ENCODE results near the gene SULT1C2. TPM values are rescaled to one million over a fixed set of nuclear protein-coding genes. Genes with fewer than 3 reads are reported as not detected.

Gene SULT1C2
- polyA plus RNA-seq, 2 of the 4 experiments (the other 2 are of a cell fraction) = 0.36 to 0.56 TPM

- POLR2A ChIA-PET = no interaction called here
- H3K4me2 ChIP-seq = peak overlapping the region; percentile 65
- H3K27ac ChIP-seq = peak overlapping the region; percentile 83 to 97
- H3K9me3 ChIP-seq = no peaks in the 10 kb centered on the region
- FAIRE-seq (peak; percentile 32), ATAC-seq (peak in 1 of 2 experiments; percentile 32; a peak in 1 of 6 replicates), DNase-seq (ENCODE audit: low read depth in 1 of 2, low spot score in 1 of 2) (peak in 1 of 2 experiments; percentile 35)
- H3K4me1 ChIP-seq = peaks cover 60% of the 10 kb centered on the region
- H3K4me3 ChIP-seq = no peak overlapping the region
- CTCF ChIA-PET = interaction anchor here (1.0 to 1.6 kb wide), 3 partner anchors 50 to 317 kb away, joined by 3 to 7 read pairs (median 4); no protein-coding TSS in a partner anchor
- TF ChIP-seq REST (IDR thresholded peaks at IDR 0.05) (no peak), HMGXB4 (CRISPR knock-in tag; IDR thresholded peaks at IDR 0.05; ENCODE audit: borderline replicate concordance) (no peak), CTCF (IDR thresholded peaks at IDR 0.05) (no peak), FOXS1 (CRISPR knock-in tag; IDR thresholded peaks at IDR 0.05) (no peak), GATA3 (IDR thresholded peaks at IDR 0.05; ENCODE audit: borderline replicate concordance) (peak; percentile 26; the same call in 1 of the 2 replicates)
- WGBS (ENCODE audit: missing lambda C conversion rate) = 13% methylated on average over 3 of the region's 3 CpGs
Measured at GRCh38 chr2:108266218-108266617, 22.5 kb upstream of the SULT1C2 start.

- peak overlapping the region; percentile 65 for H3K4me2 ChIP-seq
- CTCF ChIA-PET = interaction anchor here (1.4 to 1.6 kb wide), 2 partner anchors 51 to 84 kb away, joined by 4 to 7 read pairs; no protein-coding TSS in a partner anchor
- WGBS (ENCODE audit: missing lambda C conversion rate) = 13% methylated on average over 5 of the region's 5 CpGs
Measured at GRCh38 chr2:108267101-108267500, 21.6 kb upstream of the SULT1C2 start.

More at GRCh38 chr2:108267101-108267500, 21.6 kb upstream of the SULT1C2 start:
- Histone ChIP-seq H3K4me1 (peaks cover 69% of the 10 kb centered on the region), H3K4me3 (0 out of 3 replicates have a peak overlapping the region, but pooled peaks have one; percentile 4), H3K9me3 (no peaks in the 10 kb centered on the region), H3K27ac (peak overlapping the region; percentile 83 to 97)
- peak in 1 of 2 experiments; percentile 59 for DNase-seq (ENCODE audit: low read depth in 1 of 2, low spot score in 1 of 2)
- POLR2A ChIA-PET = no interaction called here
- ATAC-seq = peak; percentile 49 to 70; a peak in 4 of 6 replicates
- TF ChIP-seq JUNB (IDR thresholded peaks at IDR 0.05) = peak; percentile 70
- TF ChIP-seq EP300 (IDR thresholded peaks at IDR 0.05) = peak; percentile 75 to 78; a peak in 3 of 5 replicates
- no peak for TF ChIP-seq NFE2L2 (conservative IDR thresholded peaks at IDR 0.05; ENCODE audit: low read length)
- no peak for TF ChIP-seq HEYL (CRISPR knock-in tag; IDR thresholded peaks at IDR 0.05)
- peak; percentile 42; the same call in 1 of the 2 replicates for TF ChIP-seq FOSL2 (IDR thresholded peaks at IDR 0.05)
- peak; percentile 22; the same call in 1 of the 2 replicates for TF ChIP-seq FOSL2 (CRISPR knock-in tag; IDR thresholded peaks at IDR 0.05)
- TF ChIP-seq GATA3 (IDR thresholded peaks at IDR 0.05; ENCODE audit: borderline replicate concordance) = peak; percentile 19; the same call in 1 of the 2 replicates
- peak in 1 of 2 experiments; percentile 21; a peak in 1 of 5 replicates for TF ChIP-seq RAD21 (conservative IDR thresholded peaks at IDR 0.05 in 1 of 2, IDR thresholded peaks at IDR 0.05 in 1 of 2)
- no peak for TF ChIP-seq ZFP36 (IDR thresholded peaks at IDR 0.05; ENCODE audit: borderline replicate concordance, partially characterized antibody)
- TF ChIP-seq HES2 (IDR thresholded peaks at IDR 0.05) = peak; percentile 49
- no peak for TF ChIP-seq CTCF (IDR thresholded peaks at IDR 0.05)
- no peak for TF ChIP-seq HOXA7 (CRISPR knock-in tag; IDR thresholded peaks at IDR 0.05)
- peak; percentile 14; the same call in 1 of the 3 replicates for TF ChIP-seq SMC3 (IDR thresholded peaks at IDR 0.05)
- TF ChIP-seq ZNF302 (CRISPR knock-in tag; IDR thresholded peaks at IDR 0.05) = no peak
- no peak for TF ChIP-seq PHF8 (IDR thresholded peaks at IDR 0.05; ENCODE audit: borderline replicate concordance, low read depth)
- TF ChIP-seq JUN (IDR thresholded peaks at IDR 0.05) = peak in 1 of 2 experiments; percentile 44; a peak in 2 of 5 replicates
- TF ChIP-seq MAX (IDR thresholded peaks at IDR 0.05) = no peak
- no peak for TF ChIP-seq HDAC2 (IDR thresholded peaks at IDR 0.05)
- no peak for TF ChIP-seq NR3C1 (IDR thresholded peaks at IDR 0.05)
- TF ChIP-seq HOXB13 (CRISPR knock-in tag; IDR thresholded peaks at IDR 0.05; ENCODE audit: low read depth) = no peak
- TF ChIP-seq BCL3 (IDR thresholded peaks at IDR 0.05) = peak; percentile 64; the same call in 1 of the 3 replicates
- TF ChIP-seq CEBPB (IDR thresholded peaks at IDR 0.05) = peak; percentile 94 to 97
- no peak for FAIRE-seq
